Subcutaneous adipose tissue (tissue), 4 donors: Measurements from ENCODE around the gene OLIG2. TPM values are rescaled to one million over a fixed set of nuclear protein-coding genes. Genes with fewer than 3 reads are reported as not detected.

Experiments
- CTCF ChIP-seq: fragments of 450-650 bp; IDR thresholded peaks from one replicate; pipeline ENCODE4 v1.5.1; 2016; ENCODE audit warnings: low read depth, mild to moderate bottlenecking, control low read depth, antibody characterized with exemption, moderate library complexity
- total RNA-seq, 4 donors: library from RNA; depleted of rRNA; stranded (reverse); fragments of >200 nt; gene quantifications; one replicate each; pipeline ENCODE4 v1.1.0, GENCODE V29; 2016

Gene OLIG2
- total RNA-seq, 4 donors from 2014 or later, result not detected

- TF ChIP-seq CTCF, result no peak
Measured at GRCh38 chr21:33041981-33042380, 16.2 kb downstream of the OLIG2 start.

- no peak for TF ChIP-seq CTCF
Measured at GRCh38 chr21:33042812-33043211, 17.1 kb downstream of the OLIG2 start.

GRCh38 chr21:33046455-33046854 is 20.7 kb downstream of the OLIG2 start:
- TF ChIP-seq CTCF, result no peak

GRCh38 chr21:33047231-33047630 is 21.5 kb downstream of the OLIG2 start:
- TF ChIP-seq CTCF, result no peak

- no peak for TF ChIP-seq CTCF
Measured at GRCh38 chr21:33051925-33052324, 26.2 kb downstream of the OLIG2 start.

GRCh38 chr21:33053951-33054350 is 28.2 kb downstream of the OLIG2 start:
- TF ChIP-seq CTCF, result no peak

- TF ChIP-seq CTCF, result no peak
Measured at GRCh38 chr21:33055991-33056390, 30.3 kb downstream of the OLIG2 start.

GRCh38 chr21:33057385-33057940 is 31.7 kb downstream of the OLIG2 start:
- TF ChIP-seq CTCF, result no peak
